Forelimb muscle (tissue), 1 donor: Measurements from ENCODE around the gene ASB2. TPM values are rescaled to one million over a fixed set of nuclear protein-coding genes. Genes with fewer than 3 reads are reported as not detected.

Experiments used
- DNase-seq: peaks from one replicate; pipeline ENCODE4 v3.0.0-alpha.2; 2013; ENCODE audit warnings: low read depth
- polyA plus RNA-seq: library from polyadenylated mRNA; unstranded; fragments of 120-200 nt; gene quantifications from one replicate; pipeline ENCODE4 v1.2.1, GENCODE V29; 2013; ENCODE audit not compliant: insufficient read length

Gene ASB2
- polyA plus RNA-seq, 1 donor: 38.2 TPM

DNA sequence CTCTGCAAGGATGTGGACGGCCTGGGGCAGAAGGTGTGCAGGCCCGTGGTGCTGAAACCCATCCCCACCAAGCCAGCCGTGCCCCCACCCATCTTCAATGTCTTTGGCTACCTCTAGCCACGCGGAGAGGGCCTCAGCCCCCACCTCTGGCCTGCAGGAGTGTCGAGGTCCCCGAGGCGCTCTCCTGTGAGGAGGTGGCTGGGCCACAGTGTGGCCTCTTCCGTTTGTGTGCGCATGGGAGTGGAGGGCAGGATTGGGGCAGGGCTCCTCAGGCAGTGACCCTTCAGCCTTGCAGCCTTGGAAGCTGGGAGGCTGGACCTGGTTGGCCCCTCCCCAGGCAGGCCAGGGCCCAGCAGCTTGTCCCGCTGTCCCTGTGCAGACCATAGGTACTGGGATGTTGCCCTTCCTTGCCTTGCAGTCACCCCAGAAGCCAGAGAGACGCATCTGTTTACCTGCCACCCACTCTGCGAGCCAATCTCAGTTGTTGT is 47.3 kb downstream of the ASB2 start:
- no peak for DNase-seq

- DNase-seq: no peak
Measured at GRCh38 chr14:93928184-93929047, 48.0 kb downstream of the ASB2 start.

- no peak for DNase-seq
Measured at GRCh38 chr14:93927800-93928145, 48.6 kb downstream of the ASB2 start.

- no peak for DNase-seq
Measured at GRCh38 chr14:93926873-93927799, 49.2 kb downstream of the ASB2 start, which contains the start of gene FAM181A. TSS of gene FAM181A (plus strand) at chr14:93927344. CDS start at chr14:93928286, 942 bp downstream.

DNA sequence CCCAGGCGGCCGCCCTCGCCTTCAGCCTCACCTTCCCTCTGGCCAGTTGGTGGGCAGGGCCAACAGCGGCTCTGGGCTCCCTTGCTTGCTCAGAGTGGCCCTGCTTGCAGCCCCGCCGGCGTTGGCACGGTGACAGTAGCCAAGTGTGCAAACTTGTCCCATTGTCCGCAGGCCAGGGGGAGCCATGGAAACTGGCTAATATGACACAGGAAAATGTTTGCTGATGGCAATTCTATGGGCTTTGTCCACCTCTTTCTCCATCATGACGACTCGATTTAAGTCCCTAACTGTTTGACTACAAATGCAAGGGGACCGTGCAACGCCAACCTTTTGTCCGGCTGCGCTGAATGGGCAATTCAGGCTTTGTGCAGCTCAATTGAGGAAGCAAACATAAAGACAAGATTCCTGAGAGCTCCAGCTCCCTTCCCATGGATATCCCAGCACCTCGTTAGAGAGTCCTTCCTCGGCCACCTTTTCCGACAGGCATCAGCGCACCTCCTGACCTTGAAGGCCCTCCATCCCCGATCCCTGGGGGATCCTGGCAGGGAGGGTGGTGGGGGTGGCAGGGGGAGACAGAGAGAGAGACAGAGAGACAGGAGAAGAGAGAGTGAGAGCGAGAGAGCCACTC is 50.0 kb downstream of the ASB2 start:
- DNase-seq: no peak

DNA sequence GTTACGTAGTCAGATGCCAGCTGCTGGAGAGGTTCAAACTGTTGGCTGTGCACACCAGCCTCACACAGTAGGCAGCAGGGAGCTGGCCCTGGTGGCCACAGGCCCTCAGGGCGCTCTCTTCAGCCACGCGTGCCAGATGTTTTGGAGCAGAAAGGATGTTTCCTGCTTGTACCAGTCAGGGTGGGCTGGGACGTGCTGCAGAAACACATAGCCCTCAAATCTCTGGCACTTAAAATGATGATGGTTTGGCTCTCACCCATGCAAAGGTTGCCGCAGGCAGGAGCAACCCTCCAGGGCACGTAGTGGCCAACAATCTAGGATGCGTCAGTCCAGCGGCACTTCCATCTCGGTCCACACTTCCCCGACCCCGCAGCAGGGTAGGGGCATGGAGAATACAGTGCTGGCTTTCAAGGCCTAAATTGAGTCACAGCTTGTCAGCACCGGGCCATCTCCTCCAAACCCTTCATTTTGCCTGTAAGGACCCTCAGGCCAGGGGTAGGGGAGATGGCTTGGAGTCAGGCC is 50.9 kb downstream of the ASB2 start:
- no peak for DNase-seq

- no peak for DNase-seq
Measured at GRCh38 chr14:93924592-93925355, 51.6 kb downstream of the ASB2 start.

DNA sequence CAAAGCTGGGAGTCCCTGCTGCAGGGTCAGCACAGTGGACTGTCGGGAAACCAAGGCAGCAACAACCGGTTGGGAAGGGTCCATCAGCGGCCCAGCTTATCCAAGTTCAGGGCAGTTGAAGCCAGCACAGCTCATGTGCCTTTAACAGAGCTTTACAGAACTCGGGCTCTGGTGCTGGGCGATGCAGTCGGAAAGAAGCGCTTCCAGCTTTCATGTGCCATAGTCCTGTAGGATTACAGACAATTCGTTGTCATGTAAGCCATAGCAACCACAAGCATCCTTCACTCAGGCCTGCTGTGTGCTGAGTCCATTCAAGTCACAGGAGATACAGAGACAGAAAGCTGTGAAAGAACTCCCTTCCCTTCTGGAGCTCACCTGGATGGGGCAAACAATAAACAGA is 52.7 kb downstream of the ASB2 start:
- no peak for DNase-seq

- DNase-seq: no peak
Measured at GRCh38 chr14:93921001-93921806, 55.2 kb downstream of the ASB2 start.

GRCh38 chr14:93917141-93917540 is 59.2 kb downstream of the ASB2 start:
- DNase-seq: no peak

- DNase-seq: no peak
Measured at GRCh38 chr14:93916498-93916897, 59.9 kb downstream of the ASB2 start.

GRCh38 chr14:93915800-93916199 is 60.6 kb downstream of the ASB2 start:
- DNase-seq: no peak

DNA sequence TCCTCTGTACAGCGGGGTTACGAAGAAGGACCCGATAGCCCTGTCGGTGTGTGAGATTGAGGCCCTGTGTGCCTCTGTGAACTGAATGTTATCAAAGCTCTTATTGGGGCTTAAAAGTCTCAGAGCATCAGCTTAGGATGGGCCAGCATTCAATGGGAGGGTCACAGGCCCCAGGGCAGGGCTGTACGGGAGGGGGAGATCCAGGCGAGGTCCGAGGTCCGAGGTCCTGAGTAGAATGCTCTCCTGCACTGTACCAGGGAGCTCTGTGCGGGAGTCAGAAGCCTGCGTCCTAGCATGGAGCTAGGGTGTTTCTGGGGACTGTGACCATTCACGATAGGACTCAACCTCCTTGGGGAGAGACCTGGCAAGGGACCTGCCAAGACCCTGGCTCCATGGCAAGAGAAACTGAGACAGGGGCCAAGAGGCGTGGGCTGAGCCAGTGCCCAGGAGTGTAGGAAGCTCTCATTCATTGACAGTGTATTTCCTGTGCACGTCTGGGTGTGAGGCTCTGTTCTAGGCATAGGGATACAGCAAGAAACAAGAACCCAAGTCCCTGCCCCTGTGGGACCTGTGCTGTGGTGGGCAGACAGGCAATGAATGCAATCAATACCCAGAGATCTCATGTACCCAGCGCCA is 61.2 kb downstream of the ASB2 start:
- no peak for DNase-seq

- DNase-seq: no peak
Measured at GRCh38 chr14:93914278-93914677, 62.1 kb downstream of the ASB2 start.

DNA sequence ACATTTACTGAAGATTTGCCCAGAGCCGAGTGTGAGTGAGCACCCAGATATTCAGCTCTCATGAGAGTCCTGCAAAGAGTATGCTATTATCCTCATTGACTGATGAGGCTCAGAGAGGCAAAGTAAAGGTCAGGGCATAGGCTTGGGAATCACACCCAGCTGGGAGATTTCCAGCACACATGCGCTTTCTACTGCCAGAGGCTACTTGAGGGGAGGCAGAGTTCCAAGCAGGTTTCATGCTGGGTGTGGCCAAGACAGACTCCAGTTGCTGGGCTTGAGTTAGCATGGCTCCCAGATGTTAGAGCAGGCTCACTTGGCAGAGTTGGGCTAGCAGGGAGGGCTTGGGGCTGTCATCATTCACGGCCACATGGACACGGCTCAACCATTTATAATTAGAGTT is 63.6 kb downstream of the ASB2 start:
- DNase-seq: no peak

DNA sequence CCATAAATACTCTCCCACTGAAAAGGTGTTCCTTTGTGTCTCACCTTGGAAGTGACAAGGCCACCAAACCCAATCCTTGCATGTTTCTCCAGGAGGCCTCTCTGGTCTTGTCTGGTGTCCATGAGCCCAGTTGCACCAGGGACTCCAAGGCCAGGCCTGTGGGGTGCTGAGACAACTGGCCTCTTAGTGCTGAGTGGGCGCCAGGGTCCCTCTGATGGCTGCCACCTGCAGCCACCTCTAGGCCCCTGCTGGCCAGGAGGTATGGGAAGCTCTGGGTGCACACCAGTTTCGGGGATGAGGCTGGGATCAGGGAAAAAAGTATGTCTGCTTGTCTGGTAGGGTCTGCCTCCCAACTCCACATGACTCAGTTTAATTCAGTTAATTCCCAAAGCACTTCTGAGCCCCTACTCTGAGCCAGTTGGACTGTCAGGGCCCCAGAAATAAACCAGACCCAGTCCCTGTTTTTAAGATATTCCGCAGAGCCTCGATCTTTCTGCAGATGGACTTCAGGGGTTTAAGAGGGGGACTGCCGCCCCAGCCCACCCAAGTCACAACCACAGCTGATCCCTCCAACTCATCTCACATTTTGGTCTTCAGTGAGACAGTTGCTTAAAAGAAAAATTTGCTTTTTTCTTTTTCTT is 64.3 kb downstream of the ASB2 start:
- no peak for DNase-seq

- no peak for DNase-seq
Measured at GRCh38 chr14:93909429-93910128, 66.8 kb downstream of the ASB2 start.
